K562 (cell line): Measurements from ENCODE around the gene POMGNT1. TPM values are rescaled to one million over a fixed set of nuclear protein-coding genes. Genes with fewer than 3 reads are reported as not detected.
A peak's percentile ranks its signal among the peaks of the same experiment; 100 is the strongest.

Experiments
- C11orf30 ChIP-seq: fragments of 450-650 bp; IDR thresholded peaks from 2 replicates; pipeline ENCODE4 v1.6.1; 2016; ENCODE audit warnings: low read depth, mild to moderate bottlenecking
- ELF2 ChIP-seq: fragments of 250-450 bp; sonication (Bioruptor Pico); IDR thresholded peaks from 2 replicates; pipeline ENCODE4 v1.5.0; 2021; ENCODE audit warnings: mild to moderate bottlenecking
- NBN ChIP-seq: fragments of 450-650 bp; IDR thresholded peaks from 2 replicates; pipeline ENCODE4 v1.6.1; 2016; ENCODE audit warnings: low read depth, mild to moderate bottlenecking
- POLR2A ChIP-seq: fragments of 450-650 bp; conservative IDR thresholded peaks from 2 replicates; pipeline ENCODE4 v1.6.1; 2016
- RBM22 ChIP-seq: fragments of 200-400 bp; formaldehyde crosslinking; IDR thresholded peaks from 2 replicates; pipeline ENCODE4 v1.6.1; 2018; ENCODE audit warnings: low read length, low read depth; ENCODE audit not compliant: poor library complexity, severe bottlenecking
- RNF219 ChIP-seq: fragments of 250-450 bp; sonication (Bioruptor Pico); IDR thresholded peaks from 2 replicates; pipeline ENCODE4 v1.5.0; 2022; ENCODE audit warnings: mild to moderate bottlenecking
- SNAPC5 ChIP-seq: fragments of 250-450 bp; sonication (Bioruptor Pico); IDR thresholded peaks from 2 replicates; pipeline ENCODE4 v1.8.0; 2021; ENCODE audit warnings: moderate library complexity, mild to moderate bottlenecking, inconsistent platforms
- THRB ChIP-seq: fragments of 450-650 bp; formaldehyde crosslinking; conservative IDR thresholded peaks from 2 replicates; pipeline ENCODE4 v1.4.0; 2022; ENCODE audit warnings: mild to moderate bottlenecking, missing genetic modification characterization
- ZFP1 ChIP-seq: fragments of 450-650 bp; formaldehyde crosslinking; IDR thresholded peaks from 2 replicates; pipeline ENCODE4 v1.4.0; 2020; ENCODE audit warnings: mild to moderate bottlenecking, mixed read lengths
- ZKSCAN1 ChIP-seq: fragments of 150-350 bp; IDR thresholded peaks from 2 replicates; pipeline ENCODE4 v1.6.1; 2016; ENCODE audit warnings: low read depth, low read length
- ZNF57 ChIP-seq: fragments of 450-650 bp; formaldehyde crosslinking; IDR thresholded peaks from 2 replicates; pipeline ENCODE4 v1.4.0; 2020; ENCODE audit warnings: mild to moderate bottlenecking, moderate library complexity
- polyA plus RNA-seq, 8 experiments: library from polyadenylated mRNA; depleted of rRNA in 4 of 8; stranded (reverse) in 5 of 8; unstranded in 3 of 8; fragments of >200 nt; fragmentation: Nextera tagmentation in 2 of 8; fragmentation: Illumina TruSeq in 1 of 8; extraction: Ambion mirVana in 2 of 8; extraction: Trizol in 1 of 8; gene quantifications; 2 replicates each; pipeline versions ENCODE4 v1.2.1 to v1.2.3, GENCODE V29; 2011 to 2014; ENCODE audit warnings: inconsistent platforms in 1 of 8, missing spikeins in 1 of 8
- total RNA-seq, 7 experiments: library from RNA; depleted of rRNA in 6 of 7; stranded (reverse); fragments of >200 nt in 6 of 7; fragmentation: Illumina TruSeq in 2 of 7; extraction: Trizol in 2 of 7; gene quantifications; 2 replicates each; pipeline versions ENCODE4 v1.2.1 to v1.2.3, GENCODE V29; 2011 to 2021; ENCODE audit warnings: low replicate concordance in 1 of 7
- TF ChIP-seq, protein P1 (sequence below): fragments of 450-650 bp; IDR thresholded peaks from 2 replicates; pipeline ENCODE4 v1.7.1; 2018; ENCODE audit warnings: mild to moderate bottlenecking, low read depth; ENCODE audit not compliant: partially characterized antibody
- TF ChIP-seq, protein P2 (sequence below): fragments of 450-650 bp; formaldehyde crosslinking; IDR thresholded peaks from 2 replicates; pipeline ENCODE4 v1.4.0; 2020; ENCODE audit warnings: mild to moderate bottlenecking, moderate library complexity
- TF ChIP-seq, protein P3 (sequence below), 2 experiments: fragments of 450-650 bp; IDR thresholded peaks; 2 replicates each; pipeline ENCODE4 v1.6.1; 2018; ENCODE audit warnings: mild to moderate bottlenecking in 2 of 2, low read depth in 1 of 2; ENCODE audit not compliant: partially characterized antibody in 2 of 2

POMGNT1 gene
- total and polyA plus RNA-seq, 9 of the 15 experiments (the other 6 are each of a cell fraction or from before 2014, with no cell fraction given), result 14.1 to 58.9 (median 37.8) TPM

GRCh38 chr1:46158312-46159281 lies 39.6 kb downstream of the POMGNT1 start (continued):
- no peak for TF ChIP-seq SNAPC5 (CRISPR knock-in tag)
- no peak for TF ChIP-seq ZFP1 (CRISPR knock-in tag)
- TF ChIP-seq, protein P1, sequence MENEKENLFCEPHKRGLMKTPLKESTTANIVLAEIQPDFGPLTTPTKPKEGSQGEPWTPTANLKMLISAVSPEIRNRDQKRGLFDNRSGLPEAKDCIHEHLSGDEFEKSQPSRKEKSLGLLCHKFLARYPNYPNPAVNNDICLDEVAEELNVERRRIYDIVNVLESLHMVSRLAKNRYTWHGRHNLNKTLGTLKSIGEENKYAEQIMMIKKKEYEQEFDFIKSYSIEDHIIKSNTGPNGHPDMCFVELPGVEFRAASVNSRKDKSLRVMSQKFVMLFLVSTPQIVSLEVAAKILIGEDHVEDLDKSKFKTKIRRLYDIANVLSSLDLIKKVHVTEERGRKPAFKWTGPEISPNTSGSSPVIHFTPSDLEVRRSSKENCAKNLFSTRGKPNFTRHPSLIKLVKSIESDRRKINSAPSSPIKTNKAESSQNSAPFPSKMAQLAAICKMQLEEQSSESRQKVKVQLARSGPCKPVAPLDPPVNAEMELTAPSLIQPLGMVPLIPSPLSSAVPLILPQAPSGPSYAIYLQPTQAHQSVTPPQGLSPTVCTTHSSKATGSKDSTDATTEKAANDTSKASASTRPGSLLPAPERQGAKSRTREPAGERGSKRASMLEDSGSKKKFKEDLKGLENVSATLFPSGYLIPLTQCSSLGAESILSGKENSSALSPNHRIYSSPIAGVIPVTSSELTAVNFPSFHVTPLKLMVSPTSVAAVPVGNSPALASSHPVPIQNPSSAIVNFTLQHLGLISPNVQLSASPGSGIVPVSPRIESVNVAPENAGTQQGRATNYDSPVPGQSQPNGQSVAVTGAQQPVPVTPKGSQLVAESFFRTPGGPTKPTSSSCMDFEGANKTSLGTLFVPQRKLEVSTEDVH, result peak; percentile 74
- no peak for TF ChIP-seq POLR2A
- no peak for TF ChIP-seq RNF219
- TF ChIP-seq ZNF57, result no peak
- no peak for TF ChIP-seq THRB (CRISPR knock-in tag)
- TF ChIP-seq RBM22, result no peak
- peak; percentile 98 for TF ChIP-seq NBN
- peak; percentile 95 for TF ChIP-seq C11orf30
- peak; percentile 95 for TF ChIP-seq ZKSCAN1
- TF ChIP-seq, protein P2, sequence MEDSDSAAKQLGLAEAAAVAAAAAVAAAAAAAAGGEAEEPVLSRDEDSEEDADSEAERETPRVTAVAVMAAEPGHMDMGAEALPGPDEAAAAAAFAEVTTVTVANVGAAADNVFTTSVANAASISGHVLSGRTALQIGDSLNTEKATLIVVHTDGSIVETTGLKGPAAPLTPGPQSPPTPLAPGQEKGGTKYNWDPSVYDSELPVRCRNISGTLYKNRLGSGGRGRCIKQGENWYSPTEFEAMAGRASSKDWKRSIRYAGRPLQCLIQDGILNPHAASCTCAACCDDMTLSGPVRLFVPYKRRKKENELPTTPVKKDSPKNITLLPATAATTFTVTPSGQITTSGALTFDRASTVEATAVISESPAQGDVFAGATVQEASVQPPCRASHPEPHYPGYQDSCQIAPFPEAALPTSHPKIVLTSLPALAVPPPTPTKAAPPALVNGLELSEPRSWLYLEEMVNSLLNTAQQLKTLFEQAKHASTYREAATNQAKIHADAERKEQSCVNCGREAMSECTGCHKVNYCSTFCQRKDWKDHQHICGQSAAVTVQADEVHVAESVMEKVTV, result 0 out of 2 replicates have a peak, but pooled peaks have one; percentile 5
- TF ChIP-seq, protein P3, sequence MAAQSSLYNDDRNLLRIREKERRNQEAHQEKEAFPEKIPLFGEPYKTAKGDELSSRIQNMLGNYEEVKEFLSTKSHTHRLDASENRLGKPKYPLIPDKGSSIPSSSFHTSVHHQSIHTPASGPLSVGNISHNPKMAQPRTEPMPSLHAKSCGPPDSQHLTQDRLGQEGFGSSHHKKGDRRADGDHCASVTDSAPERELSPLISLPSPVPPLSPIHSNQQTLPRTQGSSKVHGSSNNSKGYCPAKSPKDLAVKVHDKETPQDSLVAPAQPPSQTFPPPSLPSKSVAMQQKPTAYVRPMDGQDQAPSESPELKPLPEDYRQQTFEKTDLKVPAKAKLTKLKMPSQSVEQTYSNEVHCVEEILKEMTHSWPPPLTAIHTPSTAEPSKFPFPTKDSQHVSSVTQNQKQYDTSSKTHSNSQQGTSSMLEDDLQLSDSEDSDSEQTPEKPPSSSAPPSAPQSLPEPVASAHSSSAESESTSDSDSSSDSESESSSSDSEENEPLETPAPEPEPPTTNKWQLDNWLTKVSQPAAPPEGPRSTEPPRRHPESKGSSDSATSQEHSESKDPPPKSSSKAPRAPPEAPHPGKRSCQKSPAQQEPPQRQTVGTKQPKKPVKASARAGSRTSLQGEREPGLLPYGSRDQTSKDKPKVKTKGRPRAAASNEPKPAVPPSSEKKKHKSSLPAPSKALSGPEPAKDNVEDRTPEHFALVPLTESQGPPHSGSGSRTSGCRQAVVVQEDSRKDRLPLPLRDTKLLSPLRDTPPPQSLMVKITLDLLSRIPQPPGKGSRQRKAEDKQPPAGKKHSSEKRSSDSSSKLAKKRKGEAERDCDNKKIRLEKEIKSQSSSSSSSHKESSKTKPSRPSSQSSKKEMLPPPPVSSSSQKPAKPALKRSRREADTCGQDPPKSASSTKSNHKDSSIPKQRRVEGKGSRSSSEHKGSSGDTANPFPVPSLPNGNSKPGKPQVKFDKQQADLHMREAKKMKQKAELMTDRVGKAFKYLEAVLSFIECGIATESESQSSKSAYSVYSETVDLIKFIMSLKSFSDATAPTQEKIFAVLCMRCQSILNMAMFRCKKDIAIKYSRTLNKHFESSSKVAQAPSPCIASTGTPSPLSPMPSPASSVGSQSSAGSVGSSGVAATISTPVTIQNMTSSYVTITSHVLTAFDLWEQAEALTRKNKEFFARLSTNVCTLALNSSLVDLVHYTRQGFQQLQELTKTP (IDR thresholded peaks at IDR 0.05; ENCODE audit: low read depth in 1 of 2, partially characterized antibody in 2 of 2), result peak; percentile 50 to 97
- no peak for TF ChIP-seq ELF2 (CRISPR knock-in tag)
